WERI-Rb-1 (cell line): ENCODE measurements around the gene METTL16.
A peak's percentile ranks its signal among the peaks of the same experiment; 100 is the strongest.

Experiments used
- DNase-seq: peaks from one replicate; pipeline ENCODE4 v3.0.0-alpha.2; 2020
- H3K27ac ChIP-seq: fragments of 250-450 bp; sonication (Bioruptor Pico); 2 replicates; pipeline ENCODE4 v1.5.1; 2020; ENCODE audit warnings: mild to moderate bottlenecking, moderate library complexity
- H3K27me3 ChIP-seq: fragments of 250-450 bp; sonication (Bioruptor Pico); 2 replicates; pipeline ENCODE4 v1.5.1; 2021; ENCODE audit warnings: mild to moderate bottlenecking, low read depth, moderate library complexity; ENCODE audit not compliant: insufficient read depth, severe bottlenecking
- H3K36me3 ChIP-seq: fragments of 250-450 bp; sonication (Bioruptor Pico); 2 replicates; pipeline ENCODE4 v1.5.1; 2020; ENCODE audit warnings: mild to moderate bottlenecking, moderate library complexity
- H3K4me3 ChIP-seq: 2 replicates; pipeline ENCODE4 v1.5.1; 2011; ENCODE audit warnings: low read depth, mild to moderate bottlenecking, control low read depth, low read length
- H3K9me3 ChIP-seq: fragments of 250-450 bp; sonication (Bioruptor Pico); 2 replicates; pipeline ENCODE4 v1.5.1; 2021; ENCODE audit warnings: mild to moderate bottlenecking, moderate library complexity; ENCODE audit not compliant: severe bottlenecking
- TF ChIP-seq, protein P1 (sequence below): IDR thresholded peaks from 2 replicates; pipeline ENCODE4 v1.5.1; 2011; ENCODE audit warnings: low read depth, mild to moderate bottlenecking, control low read depth, inconsistent platforms, low read length

The METTL16 gene

DNA sequence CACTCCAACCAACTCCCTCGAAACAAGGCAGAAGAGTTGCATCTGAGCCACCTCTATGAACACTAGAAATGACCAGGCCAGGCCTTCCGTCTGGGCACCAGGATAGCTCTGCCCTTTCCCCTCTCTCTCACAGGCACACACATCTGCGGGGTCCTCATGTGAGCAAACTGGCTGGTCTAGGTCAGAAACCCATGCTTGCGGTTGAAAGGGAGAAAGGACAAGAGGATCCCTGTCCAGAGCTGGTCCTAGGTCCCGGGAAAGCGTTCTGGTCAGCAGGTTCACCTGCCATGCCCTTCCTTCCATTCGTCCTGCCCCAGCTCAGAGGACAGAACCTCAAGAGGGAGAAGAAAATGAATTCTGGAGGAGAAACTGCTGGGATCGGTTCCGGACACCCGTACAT is 113.5 kb downstream of the METTL16 start:
- DNase-seq, result no peak
- no peaks in the 10 kb centered on the region for H3K27me3 ChIP-seq
- TF ChIP-seq, protein P1, sequence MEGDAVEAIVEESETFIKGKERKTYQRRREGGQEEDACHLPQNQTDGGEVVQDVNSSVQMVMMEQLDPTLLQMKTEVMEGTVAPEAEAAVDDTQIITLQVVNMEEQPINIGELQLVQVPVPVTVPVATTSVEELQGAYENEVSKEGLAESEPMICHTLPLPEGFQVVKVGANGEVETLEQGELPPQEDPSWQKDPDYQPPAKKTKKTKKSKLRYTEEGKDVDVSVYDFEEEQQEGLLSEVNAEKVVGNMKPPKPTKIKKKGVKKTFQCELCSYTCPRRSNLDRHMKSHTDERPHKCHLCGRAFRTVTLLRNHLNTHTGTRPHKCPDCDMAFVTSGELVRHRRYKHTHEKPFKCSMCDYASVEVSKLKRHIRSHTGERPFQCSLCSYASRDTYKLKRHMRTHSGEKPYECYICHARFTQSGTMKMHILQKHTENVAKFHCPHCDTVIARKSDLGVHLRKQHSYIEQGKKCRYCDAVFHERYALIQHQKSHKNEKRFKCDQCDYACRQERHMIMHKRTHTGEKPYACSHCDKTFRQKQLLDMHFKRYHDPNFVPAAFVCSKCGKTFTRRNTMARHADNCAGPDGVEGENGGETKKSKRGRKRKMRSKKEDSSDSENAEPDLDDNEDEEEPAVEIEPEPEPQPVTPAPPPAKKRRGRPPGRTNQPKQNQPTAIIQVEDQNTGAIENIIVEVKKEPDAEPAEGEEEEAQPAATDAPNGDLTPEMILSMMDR, result no peak
- no peaks in the 10 kb centered on the region for H3K36me3 ChIP-seq
- peak overlapping the region; percentile 3; the same call in 1 of the 2 replicates for H3K27ac ChIP-seq
- H3K9me3 ChIP-seq, result no peaks in the 10 kb centered on the region
- H3K4me3 ChIP-seq, result no peak overlapping the region

DNA sequence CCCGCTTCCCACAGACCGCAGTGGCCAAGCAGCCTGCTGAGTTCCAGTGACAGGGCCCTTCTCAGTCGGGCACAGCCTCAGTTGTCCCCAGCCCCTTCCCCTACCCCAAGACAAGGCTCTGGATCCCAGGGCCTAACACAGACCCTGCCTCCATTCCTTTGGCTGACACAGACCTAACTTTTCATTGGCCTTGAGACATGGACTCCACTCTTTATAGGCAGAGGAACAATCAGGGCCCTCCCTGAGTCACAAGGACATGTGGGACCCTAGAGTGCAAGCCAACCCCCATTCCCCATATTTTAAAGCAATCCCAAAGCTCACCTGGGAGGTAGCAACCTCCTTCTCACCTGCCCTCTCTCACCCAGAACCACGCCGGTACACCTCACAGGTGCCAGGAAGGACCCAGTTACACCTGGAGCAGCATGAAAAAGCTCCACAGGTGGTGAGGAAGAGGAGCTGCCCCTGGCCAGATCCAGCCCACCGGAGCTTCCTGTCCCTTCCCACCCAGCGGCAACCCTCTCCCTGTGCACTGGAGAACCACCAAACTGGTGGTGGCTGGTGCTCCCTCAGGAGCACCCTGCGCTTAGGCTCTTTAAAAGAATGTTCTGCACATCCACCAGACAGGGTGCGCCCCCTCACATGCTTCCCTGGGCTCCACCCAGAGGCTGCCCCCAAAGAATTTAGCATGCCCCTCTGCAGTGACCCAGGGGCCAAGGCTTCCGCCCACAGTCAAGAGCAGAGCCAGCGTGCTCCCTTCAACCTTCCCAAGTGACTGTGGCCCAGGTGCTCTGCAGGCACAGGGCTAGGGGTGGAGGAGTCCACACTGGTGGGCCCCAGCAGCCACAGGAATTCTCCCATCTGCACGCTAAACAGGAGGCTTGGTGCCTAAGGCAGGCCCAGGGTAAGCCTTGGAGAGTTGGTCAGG is 114.2 kb downstream of the METTL16 start:
- Histone ChIP-seq H3K36me3 (no peaks in the 10 kb centered on the region), H3K27me3 (no peaks in the 10 kb centered on the region), H3K27ac (peak overlapping the region; percentile 24), H3K9me3 (no peaks in the 10 kb centered on the region), H3K4me3 (no peak overlapping the region)
- TF ChIP-seq, protein P1, result no peak
- no peak for DNase-seq

DNA sequence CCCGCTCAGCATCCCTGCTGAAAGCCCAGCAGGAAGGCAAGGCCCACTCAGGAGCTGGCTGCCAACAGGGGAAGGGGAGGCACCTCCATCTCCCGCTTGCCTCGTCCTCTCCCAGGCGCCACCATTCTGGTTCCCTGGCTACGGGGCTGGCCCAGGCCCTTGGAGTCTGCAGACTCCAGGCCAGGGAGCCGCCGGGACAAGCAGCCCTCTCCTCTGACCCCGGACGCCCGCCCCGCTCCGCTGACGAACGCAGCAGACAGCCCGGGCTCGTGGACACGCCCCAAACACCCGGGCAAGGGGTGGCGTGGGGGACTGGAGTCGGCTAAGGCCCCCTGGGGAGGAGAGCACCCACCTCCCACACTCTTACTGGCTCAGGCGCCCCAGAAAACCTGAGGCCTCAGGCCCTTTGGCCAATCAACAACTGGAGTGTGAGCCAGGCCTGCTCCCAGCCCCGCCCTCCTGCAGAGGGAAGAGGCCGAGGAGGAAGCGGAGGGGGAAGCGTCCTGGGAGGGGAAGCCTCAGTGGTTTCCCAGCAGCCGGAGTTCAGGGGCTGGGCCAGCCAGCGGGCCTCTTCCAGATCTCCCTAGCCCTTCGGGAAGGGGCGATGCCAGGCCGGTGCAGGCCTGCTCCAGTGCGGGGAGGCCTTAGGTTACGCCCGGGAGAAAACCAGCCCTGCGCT is 115.0 kb downstream of the METTL16 start:
- Histone ChIP-seq H3K9me3 (no peaks in the 10 kb centered on the region), H3K27me3 (no peaks in the 10 kb centered on the region), H3K36me3 (no peaks in the 10 kb centered on the region), H3K27ac (peak overlapping the region; percentile 56), H3K4me3 (peak overlapping the region; percentile 22)
- TF ChIP-seq, protein P1, result no peak
- peak; percentile 97 for DNase-seq

DNA sequence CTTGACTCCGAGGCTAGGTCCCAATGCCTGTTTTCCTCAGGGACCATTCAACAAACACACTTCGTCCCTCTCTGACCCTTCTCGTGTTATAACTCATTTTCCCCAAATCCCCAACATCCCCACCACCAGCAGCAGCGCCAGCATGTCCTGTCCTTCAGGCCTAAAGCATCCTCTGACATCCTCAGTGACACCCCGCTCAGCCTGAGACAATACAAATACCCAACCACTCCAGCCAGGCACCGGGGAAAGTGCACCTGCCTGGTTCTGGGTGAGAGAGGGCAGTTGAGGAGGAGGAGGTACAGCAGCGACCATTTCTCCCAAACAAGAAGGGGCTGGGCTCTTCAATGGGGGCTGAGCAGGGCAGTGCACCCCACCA is 115.5 kb downstream of the METTL16 start:
- peak overlapping the region; percentile 22 for H3K4me3 ChIP-seq
- peak overlapping the region; percentile 56 for H3K27ac ChIP-seq
- H3K36me3 ChIP-seq, result peaks cover 4% of the 10 kb centered on the region
- TF ChIP-seq, protein P1, result no peak
- H3K9me3 ChIP-seq, result no peaks in the 10 kb centered on the region
- no peaks in the 10 kb centered on the region for H3K27me3 ChIP-seq
- no peak for DNase-seq

DNA sequence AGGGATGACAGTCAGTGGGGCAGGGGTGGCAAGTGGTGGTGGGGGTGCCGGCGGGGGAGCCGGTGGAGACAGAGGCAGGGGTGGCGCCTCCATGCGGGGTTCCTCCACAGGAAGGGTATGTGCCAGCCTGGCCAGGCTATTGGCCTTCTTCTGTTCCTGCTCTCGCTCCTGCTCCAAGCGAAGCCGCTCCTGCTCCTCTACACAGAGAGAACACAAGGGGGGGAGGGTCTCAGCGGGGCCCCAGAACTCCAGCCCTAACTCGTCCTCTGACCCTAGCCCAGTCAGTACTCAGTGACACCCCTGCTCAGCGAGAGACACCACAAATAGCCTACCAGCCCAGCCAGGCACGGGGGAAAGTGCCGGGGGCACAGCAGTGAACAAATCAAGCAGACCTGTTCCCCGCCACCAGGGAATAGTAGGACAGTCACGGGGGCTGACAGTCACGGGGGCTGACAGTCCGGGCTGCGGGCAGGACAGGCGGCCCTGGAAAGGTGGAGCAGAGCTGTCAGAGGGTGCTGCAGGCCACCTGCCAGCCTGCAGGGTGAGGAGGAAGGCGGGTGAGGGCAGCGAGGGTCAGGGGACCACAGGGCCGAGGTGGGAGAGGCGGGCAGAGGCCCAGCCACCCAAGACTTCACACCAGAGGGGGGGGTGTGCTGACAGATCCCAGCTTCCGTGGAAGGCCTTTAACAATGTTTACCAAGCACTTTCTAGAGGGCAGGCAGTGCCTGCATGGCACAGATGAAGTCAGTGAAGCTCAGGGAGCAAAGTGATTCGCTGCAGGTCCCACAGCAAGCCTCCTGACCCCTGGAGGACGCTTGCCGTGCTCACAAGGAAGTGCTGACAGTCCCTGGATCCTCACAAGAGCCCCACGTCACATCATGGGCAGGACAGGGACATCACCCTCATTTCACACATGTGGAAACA is 116.2 kb downstream of the METTL16 start:
- Histone ChIP-seq H3K4me3 (no peak overlapping the region), H3K27ac (peak overlapping the region; percentile 56)
- no peak for DNase-seq

More for the DNA sequence above, 116.2 kb downstream of the METTL16 start:
- TF ChIP-seq, protein P1, result 0 out of 2 replicates have a peak, but pooled peaks have one; percentile 16
- peaks cover 10% of the 10 kb centered on the region for H3K36me3 ChIP-seq
- H3K9me3 ChIP-seq, result no peaks in the 10 kb centered on the region
- no peaks in the 10 kb centered on the region for H3K27me3 ChIP-seq
